Measurements from ENCODE around the gene SLC25A13. TPM values are rescaled to one million over a fixed set of nuclear protein-coding genes. Genes with fewer than 3 reads are reported as not detected.

The SLC25A13 gene
- total and polyA plus RNA-seq, 2 of the 13 experiments (the other 11 are each of a cell fraction or from before 2014, with no cell fraction given), result 36.2 to 84.9 TPM

GRCh38 chr7:96303105-96303685, 18.7 kb downstream of the SLC25A13 start (continued):
- TF ChIP-seq MED1 (CRISPR knock-in tag; IDR thresholded peaks at IDR 0.05) (peak; percentile 90), TARDBP (CRISPR knock-in tag; IDR thresholded peaks at IDR 0.05) (peak; percentile 98), ZNF142 (CRISPR knock-in tag; IDR thresholded peaks at IDR 0.05) (0 out of 2 replicates have a peak, but pooled peaks have one; percentile 37), FOXA3 (CRISPR knock-in tag; IDR thresholded peaks at IDR 0.05) (peak; percentile 100), KDM3A (CRISPR knock-in tag; IDR thresholded peaks at IDR 0.05; ENCODE audit: low read depth) (peak; percentile 68; the same call in 1 of the 2 replicates), FOXK1 (CRISPR knock-in tag; IDR thresholded peaks at IDR 0.05; ENCODE audit: borderline replicate concordance, low read depth) (peak; percentile 90; the same call in 1 of the 2 replicates), ZNF552 (CRISPR knock-in tag; IDR thresholded peaks at IDR 0.05; ENCODE audit: borderline replicate concordance) (no peak), NR2F2 (IDR thresholded peaks at IDR 0.05; ENCODE audit: borderline replicate concordance, low read depth) (peak; percentile 71; the same call in 1 of the 2 replicates), ZNF292 (CRISPR knock-in tag; IDR thresholded peaks at IDR 0.05; ENCODE audit: borderline replicate concordance, low read depth) (peak; percentile 96; the same call in 1 of the 2 replicates), FOXA1 (IDR thresholded peaks at IDR 0.05) (peak; percentile 91), FOXA1 (CRISPR knock-in tag; IDR thresholded peaks at IDR 0.05) (peak; percentile 96), CSRNP1 (CRISPR knock-in tag; IDR thresholded peaks at IDR 0.05) (peak; percentile 39; the same call in 1 of the 2 replicates), NFKBIZ (CRISPR knock-in tag; IDR thresholded peaks at IDR 0.05) (peak; percentile 64; the same call in 1 of the 2 replicates), FOXJ3 (CRISPR knock-in tag; IDR thresholded peaks at IDR 0.05; ENCODE audit: borderline replicate concordance) (peak; percentile 94; the same call in 1 of the 2 replicates)
- TF ChIP-seq, protein P1, sequence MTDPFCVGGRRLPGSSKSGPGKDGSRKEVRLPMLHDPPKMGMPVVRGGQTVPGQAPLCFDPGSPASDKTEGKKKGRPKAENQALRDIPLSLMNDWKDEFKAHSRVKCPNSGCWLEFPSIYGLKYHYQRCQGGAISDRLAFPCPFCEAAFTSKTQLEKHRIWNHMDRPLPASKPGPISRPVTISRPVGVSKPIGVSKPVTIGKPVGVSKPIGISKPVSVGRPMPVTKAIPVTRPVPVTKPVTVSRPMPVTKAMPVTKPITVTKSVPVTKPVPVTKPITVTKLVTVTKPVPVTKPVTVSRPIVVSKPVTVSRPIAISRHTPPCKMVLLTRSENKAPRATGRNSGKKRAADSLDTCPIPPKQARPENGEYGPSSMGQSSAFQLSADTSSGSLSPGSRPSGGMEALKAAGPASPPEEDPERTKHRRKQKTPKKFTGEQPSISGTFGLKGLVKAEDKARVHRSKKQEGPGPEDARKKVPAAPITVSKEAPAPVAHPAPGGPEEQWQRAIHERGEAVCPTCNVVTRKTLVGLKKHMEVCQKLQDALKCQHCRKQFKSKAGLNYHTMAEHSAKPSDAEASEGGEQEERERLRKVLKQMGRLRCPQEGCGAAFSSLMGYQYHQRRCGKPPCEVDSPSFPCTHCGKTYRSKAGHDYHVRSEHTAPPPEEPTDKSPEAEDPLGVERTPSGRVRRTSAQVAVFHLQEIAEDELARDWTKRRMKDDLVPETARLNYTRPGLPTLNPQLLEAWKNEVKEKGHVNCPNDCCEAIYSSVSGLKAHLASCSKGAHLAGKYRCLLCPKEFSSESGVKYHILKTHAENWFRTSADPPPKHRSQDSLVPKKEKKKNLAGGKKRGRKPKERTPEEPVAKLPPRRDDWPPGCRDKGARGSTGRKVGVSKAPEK (CRISPR knock-in tag; IDR thresholded peaks at IDR 0.05; ENCODE audit: borderline replicate concordance), result no peak
- TF ChIP-seq, protein P2, sequence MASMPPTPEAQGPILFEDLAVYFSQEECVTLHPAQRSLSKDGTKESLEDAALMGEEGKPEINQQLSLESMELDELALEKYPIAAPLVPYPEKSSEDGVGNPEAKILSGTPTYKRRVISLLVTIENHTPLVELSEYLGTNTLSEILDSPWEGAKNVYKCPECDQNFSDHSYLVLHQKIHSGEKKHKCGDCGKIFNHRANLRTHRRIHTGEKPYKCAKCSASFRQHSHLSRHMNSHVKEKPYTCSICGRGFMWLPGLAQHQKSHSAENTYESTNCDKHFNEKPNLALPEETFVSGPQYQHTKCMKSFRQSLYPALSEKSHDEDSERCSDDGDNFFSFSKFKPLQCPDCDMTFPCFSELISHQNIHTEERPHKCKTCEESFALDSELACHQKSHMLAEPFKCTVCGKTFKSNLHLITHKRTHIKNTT (CRISPR knock-in tag; IDR thresholded peaks at IDR 0.05), result no peak
